ENCODE data around the gene SELENOM.
A peak's percentile ranks its signal among the peaks of the same experiment; 100 is the strongest.

SELENOM gene

DNA sequence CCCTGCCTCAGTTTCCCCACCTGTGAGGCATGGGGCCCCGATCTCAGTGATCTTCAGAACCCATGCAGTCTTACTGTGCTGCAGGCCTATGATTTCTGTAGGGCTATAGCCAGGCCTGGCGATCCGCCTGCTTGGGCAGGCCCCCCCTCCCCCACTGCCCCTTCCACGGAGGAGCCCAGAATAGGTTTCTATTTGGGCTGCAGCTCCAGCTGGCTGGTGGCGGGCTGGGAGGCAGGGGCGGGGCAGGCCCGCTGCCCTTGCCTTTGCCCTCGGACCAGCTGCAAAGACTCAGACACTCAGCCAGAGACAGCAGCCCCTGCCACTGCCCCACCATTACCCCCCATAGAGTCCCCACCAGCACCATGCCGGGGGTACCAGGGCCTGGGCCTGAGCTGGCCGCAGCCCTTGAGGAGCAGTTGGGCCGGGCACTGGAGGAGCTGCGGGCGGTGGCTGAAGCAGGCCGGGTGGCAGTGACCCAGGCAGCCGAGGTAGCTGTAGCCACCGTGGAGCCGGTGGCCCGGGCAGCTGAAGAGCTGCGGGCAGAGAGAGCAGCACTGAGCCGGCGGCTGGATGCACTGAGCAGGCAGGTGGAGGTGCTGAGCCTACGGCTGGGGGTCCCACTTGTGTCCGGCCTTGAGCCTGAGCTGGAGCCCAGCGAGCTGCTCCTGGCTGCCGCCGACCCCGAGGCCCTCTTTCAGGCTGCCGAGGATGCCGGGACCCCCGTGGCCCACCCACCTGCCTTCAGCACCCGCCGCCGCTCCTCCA lies 14.1 kb downstream of the SELENOM start:
- DNase-seq (ENCODE audit: extremely low read depth in 1 of 2, low read depth in 1 of 2): no peak

DNA sequence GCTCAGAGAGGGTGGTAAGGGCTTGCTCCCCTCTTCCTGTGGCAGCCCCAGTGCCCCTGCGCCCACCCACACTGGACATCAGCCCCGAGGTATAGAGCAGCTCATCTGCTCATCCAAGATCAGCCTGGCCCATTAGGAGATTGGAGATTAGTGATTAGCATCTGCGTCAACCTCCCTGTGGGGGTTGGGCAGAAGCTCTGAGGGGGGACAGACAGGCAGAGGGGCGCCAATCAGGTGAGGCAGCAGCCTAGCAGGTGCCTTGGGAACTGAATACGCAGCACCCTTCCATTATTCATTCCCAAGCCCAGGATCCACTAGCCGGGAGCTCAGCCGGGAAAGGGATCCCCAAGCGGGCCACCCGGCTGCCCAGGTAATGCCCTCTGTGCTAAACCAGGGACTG lies 15.2 kb downstream of the SELENOM start:
- no peak for DNase-seq (ENCODE audit: extremely low read depth in 1 of 2, low read depth in 1 of 2)

DNA sequence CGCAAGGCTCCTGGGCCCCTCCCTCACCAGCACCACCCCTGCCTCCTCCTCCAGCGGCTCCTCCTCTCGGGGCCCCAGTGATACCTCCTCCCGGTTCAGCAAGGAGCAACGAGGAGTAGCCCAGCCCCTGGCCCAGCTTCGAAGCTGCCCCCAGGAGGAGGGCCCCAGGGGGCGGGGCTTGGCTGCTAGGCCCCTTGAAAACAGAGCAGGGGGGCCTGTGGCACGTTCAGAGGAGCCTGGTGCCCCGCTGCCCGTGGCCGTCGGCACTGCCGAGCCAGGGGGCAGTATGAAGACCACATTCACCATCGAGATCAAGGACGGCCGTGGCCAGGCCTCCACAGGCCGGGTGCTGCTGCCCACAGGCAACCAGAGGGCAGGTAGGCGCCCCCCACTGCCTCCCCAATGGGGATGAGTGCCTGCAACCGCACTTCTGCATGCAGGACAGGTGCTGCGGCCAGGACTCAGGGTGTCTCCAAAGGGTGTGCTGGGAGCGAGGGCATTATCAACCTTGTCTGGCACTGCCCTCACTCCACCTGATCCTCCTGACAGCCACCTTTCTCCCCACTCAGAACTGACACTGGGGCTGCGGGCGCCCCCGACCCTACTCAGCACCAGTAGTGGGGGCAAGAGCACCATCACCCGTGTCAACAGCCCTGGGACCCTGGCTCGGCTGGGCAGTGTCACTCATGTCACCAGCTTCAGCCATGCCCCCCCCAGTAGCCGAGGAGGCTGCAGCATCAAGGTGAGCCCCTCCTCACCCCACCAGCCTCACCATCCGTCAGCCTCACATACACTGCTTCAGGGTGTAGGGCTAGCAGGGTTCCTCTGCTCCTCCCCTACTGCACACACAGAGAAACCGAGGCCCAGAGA lies 16.0 kb downstream of the SELENOM start:
- DNase-seq (ENCODE audit: extremely low read depth in 1 of 2, low read depth in 1 of 2): no peak

DNA sequence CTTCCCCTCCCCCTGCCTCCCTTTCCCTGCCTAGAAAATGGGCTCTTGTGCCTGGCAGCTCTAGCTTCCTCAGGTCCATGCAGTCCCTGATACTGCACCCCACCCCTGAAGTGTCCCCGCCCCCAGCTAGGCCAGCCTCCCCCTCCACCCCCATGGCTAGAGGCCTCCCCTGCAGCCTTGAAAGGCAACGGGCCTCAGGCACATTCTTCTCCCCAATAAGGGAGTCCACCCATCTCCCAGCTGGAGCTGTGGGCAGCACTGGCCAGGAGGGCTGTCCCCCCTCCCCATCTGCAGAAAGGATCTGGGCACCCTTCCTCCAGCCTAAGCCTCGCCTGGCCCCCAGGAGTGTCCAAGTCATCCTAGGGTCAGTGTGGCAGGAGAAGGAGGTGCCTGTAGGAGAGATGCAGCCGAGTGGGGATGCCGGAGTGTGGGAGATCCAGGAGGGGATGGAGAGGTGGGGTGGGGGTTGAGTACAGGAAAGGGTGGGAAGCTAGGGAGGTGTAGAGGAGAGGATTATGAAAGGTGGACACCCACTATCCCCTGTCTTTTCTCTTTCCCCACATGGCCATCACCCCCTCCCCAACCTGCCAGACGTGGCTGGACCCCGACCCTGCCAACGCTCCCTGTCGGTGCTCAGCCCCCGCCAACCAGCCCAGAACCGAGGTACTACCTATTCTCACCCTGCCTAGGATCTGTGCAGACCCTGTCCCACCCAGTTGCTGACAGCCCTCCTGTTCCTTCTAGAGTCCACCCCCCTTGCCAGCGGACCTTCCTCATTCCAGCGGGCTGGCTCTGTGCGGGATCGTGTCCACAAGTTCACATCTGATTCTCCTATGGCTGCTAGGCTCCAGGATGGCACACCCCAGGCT lies 16.9 kb downstream of the SELENOM start:
- DNase-seq (ENCODE audit: extremely low read depth in 1 of 2, low read depth in 1 of 2): no peak

DNA sequence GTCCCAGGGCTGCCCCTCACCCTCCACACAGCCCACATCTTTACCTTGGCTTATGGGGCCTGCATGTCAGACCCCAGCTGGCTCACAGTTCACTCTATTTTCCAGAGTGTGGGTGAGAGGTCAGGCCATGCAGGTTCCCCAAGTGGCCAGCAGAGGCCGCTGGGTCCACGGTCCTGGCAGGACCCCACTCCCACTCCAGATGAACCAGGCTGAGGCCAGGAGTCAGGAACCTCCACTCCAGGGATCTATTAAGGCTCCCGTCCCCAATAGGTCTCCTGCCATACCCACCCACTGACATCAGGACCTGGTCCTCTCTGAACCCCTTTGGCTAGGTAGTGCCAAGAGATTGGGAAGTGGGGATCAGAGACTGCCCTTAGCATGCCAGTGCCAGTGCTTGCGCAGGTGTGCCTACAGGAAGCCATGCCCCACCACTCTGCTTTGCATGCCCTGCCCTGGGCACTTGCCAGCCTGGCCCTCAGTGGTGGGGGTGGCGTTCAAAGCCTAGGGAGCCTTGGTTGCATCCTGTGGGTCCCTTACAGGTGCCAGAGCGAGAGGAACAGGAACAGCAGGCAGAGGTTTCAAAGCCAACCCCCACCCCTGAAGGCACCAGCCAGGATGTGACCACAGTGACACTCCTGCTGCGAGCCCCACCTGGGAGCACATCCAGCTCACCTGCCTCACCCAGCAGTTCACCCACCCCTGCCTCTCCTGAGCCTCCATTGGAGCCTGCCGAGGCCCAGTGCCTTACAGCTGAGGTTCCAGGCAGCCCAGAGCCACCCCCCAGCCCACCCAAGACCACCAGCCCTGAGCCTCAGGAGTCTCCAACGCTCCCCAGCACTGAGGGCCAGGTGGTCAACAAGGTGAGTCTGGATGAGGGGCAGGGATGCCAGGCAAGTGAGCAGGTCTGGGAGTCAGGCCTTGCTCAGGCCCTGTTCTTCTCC lies 17.9 kb downstream of the SELENOM start:
- no peak for DNase-seq (ENCODE audit: extremely low read depth in 1 of 2, low read depth in 1 of 2)

DNA sequence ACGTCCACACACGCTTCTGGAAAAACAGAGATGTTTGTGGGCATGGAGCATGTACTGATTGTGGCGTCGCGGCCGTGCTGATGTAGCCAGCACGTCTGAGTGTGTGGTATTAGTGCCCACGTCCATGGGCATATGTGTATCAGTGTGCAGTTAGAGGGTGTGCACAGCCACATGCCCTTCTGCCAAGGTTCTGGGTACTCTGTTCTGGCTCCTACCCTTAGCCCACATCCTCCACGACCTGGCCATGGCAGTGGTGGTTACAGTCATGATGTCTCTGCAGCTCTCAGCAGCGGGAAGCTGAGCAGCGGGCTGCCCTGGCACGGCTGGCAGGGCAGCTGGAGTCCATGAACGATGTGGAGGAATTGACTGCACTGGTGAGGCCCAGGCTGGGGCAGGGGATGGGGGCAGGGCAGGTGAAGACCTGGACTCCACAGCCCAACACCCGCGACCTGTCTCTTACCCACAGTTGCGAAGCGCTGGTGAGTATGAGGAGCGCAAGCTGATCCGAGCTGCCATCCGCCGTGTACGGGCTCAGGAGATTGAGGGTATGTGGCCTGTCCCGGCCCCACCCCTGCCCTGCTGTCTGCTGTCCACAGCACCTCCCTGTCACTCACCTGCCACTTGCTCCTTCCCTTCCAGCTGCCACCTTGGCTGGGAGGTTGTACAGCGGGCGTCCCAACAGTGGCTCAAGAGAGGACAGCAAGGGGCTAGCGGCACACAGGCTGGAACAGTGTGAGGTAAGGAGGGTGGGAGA lies 19.0 kb downstream of the SELENOM start:
- no peak for DNase-seq (ENCODE audit: extremely low read depth in 1 of 2, low read depth in 1 of 2)

DNA sequence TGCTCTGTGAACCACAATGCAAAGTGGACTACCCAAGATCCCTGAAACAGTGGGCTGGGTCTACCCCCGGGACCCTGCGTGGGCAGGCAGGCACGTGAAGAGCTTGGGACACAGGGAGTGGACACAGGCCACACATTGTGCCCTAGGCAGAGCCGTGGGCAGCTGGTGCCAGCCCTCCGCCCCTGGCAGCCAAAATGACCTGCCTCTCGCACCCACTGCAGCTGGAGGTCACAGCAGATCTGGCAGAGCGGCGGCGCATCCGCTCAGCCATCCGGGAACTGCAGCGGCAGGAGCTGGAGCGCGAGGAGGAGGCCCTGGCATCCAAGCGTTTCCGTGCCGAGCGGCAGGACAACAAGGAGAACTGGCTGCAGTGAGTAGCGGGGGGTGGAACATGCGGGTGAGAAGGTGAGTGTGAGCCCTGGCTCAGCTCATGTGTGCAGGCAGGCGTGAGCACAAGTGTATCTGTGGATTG lies 19.6 kb downstream of the SELENOM start:
- DNase-seq (ENCODE audit: extremely low read depth in 1 of 2, low read depth in 1 of 2): no peak

DNA sequence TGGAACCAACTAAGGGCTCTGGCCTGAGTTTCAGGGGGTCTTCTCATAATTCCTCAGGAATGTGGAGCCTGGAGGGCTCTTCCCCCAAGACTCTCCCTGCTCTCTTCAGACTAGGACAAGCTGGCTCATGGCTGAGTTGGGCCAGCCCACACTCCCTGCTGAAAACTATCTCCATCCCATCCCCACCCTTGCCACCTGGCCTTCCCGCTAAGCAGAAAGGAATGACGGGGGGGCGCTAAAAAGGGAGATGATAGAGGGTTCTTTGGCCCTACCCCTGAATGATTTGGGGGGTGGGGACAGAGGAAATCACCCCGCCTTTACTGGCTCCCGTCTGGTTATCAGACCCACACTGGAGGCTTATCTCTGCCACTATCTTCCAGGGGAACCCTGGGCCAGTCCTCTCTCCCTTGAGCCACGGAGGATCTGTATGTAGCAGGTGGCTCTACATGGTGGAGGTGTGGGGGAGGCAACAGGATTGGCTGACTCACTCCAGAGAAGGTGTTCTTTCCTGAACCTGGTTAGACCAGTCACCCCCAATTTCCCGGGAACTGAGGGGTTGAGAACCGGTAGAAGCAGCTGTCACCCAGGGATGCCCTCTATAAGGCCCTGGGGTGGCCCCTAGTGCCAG lies 20.6 kb downstream of the SELENOM start:
- DNase-seq (ENCODE audit: extremely low read depth in 1 of 2, low read depth in 1 of 2): no peak

DNA sequence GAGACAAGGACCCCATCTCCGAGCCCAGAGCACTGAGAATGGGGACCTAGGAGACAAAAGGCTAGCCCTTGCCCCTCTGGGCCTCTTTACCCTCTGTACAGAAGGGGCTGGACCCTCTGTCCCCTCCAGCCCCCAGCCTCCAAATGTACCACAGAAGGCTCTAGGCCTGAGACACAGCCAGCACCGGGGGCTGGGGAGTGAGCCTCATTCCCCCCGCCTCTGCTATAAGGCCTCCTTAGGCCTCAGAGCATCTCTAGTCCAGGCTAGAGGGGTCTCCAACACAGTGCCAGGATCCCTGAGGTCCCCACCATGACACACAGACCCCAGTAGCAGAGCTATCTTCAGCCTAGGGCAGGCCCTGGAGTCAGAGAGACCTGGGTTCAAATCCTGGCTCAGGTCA lies 21.4 kb downstream of the SELENOM start:
- DNase-seq (ENCODE audit: extremely low read depth in 1 of 2, low read depth in 1 of 2): no peak

DNA sequence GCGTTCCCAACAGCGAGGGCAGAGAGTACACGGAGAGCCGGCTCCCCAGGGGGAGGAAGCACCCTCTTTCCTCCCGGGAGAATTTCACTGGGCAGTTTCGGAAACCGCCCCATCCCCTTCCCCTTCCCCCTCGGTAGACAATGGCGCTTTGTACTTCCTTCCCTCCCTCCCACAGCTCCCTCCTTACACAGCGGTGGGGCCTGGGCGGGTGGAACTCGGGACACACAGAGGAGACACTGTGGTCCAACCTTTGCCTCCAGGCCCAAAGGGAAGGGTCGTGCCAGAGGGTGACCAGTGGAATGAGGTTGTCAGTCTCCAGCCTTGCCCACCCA lies 21.9 kb downstream of the SELENOM start:
- DNase-seq (ENCODE audit: extremely low read depth in 1 of 2, low read depth in 1 of 2): no peak

DNA sequence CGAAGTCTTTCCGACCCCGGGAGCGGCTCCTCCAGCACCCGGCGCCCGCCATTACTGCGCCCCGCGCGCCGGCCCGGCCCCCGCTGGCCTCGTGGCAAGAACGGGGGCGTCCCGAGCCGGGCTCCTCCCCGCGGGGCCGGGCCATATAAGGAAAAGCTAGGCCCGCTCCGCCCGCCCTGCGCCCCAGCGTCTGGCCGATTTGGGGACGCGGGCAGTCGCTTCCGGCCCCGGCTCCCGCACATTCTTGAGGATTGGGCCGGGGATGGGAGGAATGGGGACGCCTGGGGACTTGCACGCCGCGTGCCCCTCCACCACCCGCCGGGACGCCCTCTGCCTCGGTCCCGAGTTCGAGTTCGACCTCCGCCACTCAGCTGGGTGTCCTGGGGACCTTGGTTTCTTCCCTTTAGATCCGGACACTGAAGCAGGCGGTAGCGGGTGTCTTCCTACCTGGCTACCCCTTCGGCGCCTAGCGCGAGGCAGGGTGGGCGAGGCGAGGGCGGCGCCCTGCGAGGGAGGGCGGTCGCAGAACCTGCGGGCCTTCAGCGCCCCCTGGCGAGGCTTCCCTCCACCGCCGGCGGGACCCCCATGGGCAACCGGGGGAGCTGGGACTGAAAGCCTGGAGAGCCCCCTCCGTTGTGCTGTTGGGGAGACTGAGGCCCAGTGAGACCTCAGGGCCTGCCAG lies 22.4 kb downstream of the SELENOM start:
- peak; percentile 72 to 83 for DNase-seq (ENCODE audit: extremely low read depth in 1 of 2, low read depth in 1 of 2)

DNA sequence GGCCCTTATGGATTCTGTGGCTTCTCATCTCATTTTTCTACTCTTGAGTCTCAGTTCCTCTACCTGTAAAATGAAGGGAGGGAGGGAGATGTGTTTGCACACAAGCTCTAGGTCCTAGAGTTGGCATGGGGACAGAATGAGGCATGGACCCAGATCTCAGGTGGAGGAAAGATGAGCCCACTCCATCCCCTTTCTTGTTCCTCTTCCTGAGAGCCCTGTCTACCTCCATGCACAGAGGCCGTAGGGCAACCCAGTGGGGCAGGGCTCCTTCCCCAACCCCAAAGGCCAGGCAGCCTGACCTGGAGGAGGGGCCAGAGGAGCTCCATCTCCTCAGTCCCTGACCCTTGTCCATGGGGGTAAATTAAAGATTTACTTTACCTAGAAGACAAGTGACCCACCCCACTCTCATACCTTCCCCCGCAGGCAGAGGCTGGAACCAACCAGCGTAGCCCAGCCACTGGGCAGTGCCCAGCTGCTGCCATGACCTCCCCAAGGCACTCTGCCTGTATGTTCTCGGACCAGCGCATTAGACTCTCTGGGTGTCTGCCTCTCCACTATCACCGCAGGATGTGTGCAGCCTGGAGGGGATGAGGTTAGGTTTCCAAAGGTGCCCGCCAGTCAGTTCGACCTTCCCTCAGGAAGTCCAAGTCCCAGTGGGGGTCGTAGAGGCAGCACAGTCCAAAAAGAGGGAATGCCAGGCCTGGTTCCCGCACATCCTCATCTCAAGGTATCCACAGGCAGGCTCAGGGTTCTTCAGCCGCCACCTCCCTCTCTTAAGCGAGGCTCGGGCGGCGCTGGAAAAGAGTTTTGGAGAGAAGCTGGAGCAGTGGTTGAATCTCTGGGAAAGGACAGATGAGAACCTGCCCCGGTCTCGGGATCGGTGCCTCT lies 23.2 kb downstream of the SELENOM start:
- DNase-seq (ENCODE audit: extremely low read depth in 1 of 2, low read depth in 1 of 2): no peak

DNA sequence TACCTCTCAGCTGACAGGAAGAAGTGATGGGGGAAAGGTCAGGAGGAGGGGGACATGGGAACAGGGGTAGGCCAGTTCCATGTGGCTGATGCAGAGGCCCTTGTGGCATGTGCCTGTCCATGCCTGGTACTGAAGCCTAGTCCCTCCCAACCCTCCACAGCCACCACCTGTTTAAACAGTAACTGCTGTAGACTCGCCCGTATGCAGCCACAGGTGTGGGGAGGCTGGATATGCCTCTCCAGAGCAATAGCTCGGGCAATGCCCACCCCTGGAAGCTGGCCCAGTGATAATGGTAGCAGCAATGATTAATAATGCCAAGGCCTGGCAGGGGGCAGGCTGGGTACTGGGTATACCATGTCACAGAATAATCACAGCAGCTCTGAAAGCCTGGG lies 24.0 kb downstream of the SELENOM start:
- no peak for DNase-seq (ENCODE audit: extremely low read depth in 1 of 2, low read depth in 1 of 2)

DNA sequence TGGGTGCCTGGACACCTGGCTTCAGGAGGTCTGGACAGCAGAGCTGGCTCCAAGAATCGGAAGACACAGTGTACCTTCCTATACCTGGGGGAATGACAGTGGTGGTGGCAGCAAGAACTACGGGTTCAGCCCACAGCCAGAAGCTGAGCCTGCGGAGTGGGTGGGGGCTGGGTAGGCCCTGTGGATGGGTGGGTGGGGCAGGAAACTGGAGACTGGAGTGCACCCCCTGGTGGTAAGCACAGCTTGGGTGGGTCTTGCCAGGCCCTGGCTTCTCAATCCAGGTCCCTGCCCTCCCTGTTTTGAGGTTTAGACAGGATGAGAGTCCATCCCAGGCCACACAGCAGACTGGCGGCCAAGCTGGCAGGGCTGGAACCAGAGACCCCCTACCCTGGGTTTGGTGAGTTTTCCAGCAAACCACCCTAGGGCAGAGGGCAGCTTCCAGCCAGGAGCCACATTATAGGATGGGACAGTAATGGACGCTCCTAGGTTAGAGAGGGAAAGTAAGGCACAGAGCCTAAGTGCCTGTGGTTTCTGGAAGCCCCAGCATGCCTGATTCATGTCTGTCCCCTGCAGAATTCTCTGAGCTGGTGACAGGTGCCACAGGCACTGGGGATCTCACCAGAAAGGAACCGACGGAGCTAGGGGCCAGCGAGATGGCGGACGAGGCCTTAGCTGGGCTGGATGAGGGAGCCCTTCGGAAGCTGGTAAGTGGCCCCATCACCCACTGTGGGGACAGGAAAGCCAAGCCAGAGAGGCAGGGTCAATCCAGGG lies 24.6 kb downstream of the SELENOM start:
- DNase-seq (ENCODE audit: extremely low read depth in 1 of 2, low read depth in 1 of 2): peak; percentile 40 to 69

DNA sequence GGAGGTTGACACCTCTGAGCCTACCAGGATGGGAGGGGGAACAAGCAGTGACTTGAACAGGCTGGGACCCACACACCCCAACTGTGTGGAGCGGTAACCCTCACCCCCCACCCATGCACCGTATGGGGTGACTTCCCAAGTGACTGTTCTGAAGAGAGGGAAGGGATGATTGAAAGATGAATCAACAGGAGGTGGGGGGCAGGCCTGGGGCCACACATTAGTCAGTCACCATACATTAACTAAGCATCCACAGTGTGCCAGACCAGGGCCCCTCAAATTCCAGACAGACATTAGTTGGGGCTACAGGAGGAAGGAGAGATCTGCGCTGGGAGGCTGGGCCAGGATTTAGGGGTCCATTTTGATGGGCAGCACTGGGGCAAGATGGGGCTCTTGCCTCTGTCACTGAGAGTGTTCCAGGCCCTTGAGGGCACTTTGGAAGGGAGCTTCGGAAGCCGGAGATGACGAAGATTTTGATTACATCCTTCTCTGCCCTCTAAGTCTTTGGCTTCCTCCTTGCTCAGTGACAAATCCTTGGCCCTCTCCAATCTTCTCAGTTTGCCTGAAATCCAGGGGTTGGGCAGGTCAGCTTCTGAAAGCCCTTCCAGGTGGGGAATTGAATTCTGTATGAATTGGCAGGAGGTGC lies 25.3 kb downstream of the SELENOM start:
- DNase-seq (ENCODE audit: extremely low read depth in 1 of 2, low read depth in 1 of 2): peak in 1 of 2 donors; percentile 47

Data from stimulated activated CD8-positive, alpha-beta memory T cell treated with anti-CD3 and anti-CD28 coated beads, Interleukin-7, amount 100 ng/mL, for 48 hours (primary cell).